Central memory CD8-positive, alpha-beta T cell (primary cell): ENCODE results near the gene MICU1.

Experiments used
- ATAC-seq: fragments of 150-1000 bp; cut with Tn5 transposase; replicated peaks from 2 replicates; pipeline ENCODE4 v1.10.0; 2022; ENCODE audit warnings: mild to moderate bottlenecking, moderate FRiP score, moderate number of reproducible peaks; ENCODE audit not compliant: poor library complexity, severe bottlenecking; ENCODE audit errors: extremely low read depth
- DNase-seq, 2 donors: peaks; one replicate each; pipeline ENCODE4 v3.0.0; 2021; ENCODE audit warnings: low spot score in 2 of 2
- H3K27ac Mint-ChIP-seq: one replicate; pipeline ENCODE4 v1.8.0; 2022; ENCODE audit warnings: low read depth, mild to moderate bottlenecking, moderate library complexity, mixed read lengths
- H3K27me3 Mint-ChIP-seq: one replicate; pipeline ENCODE4 v1.8.0; 2022; ENCODE audit warnings: mixed read lengths
- H3K36me3 Mint-ChIP-seq: one replicate; pipeline ENCODE4 v1.8.0; 2022; ENCODE audit warnings: mild to moderate bottlenecking, moderate library complexity, mixed read lengths; ENCODE audit not compliant: insufficient read depth
- H3K4me1 Mint-ChIP-seq: one replicate; pipeline ENCODE4 v1.8.0; 2022; ENCODE audit warnings: mixed read lengths
- H3K4me3 Mint-ChIP-seq: one replicate; pipeline ENCODE4 v1.8.0; 2022; ENCODE audit warnings: mild to moderate bottlenecking, moderate library complexity, mixed read lengths
- H3K9me3 Mint-ChIP-seq: one replicate; pipeline ENCODE4 v1.8.0; 2022; ENCODE audit warnings: mixed read lengths

Gene MICU1

DNA sequence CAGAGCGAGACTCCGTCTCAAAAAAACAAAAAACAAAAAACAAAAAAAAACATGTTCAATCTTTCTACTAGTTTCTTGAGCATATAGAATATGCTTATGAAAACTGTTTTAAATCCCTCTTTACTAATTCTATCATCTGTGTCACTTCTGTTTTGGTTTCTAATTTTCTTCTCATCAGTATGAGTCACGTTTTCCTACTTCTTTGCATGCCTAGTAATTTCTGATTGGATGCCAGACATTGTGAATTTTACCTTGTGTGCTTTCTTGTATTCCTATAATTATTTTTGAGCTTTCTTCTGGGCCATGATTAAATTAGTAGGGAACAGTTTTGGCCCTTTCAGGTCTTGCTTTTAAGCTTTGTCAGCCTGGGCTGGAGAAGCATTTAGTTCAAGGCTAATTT lies 9.9 kb downstream of the MICU1 start:
- Mint-ChIP-seq H3K36me3 (no peaks in the 10 kb centered on the region), H3K9me3 (peaks cover 6% of the 10 kb centered on the region), H3K27ac (no peak overlapping the region), H3K4me1 (peaks cover 16% of the 10 kb centered on the region), H3K27me3 (no peaks in the 10 kb centered on the region), H3K4me3 (no peak overlapping the region)
- DNase-seq = no peak
- ATAC-seq = no peak

DNA sequence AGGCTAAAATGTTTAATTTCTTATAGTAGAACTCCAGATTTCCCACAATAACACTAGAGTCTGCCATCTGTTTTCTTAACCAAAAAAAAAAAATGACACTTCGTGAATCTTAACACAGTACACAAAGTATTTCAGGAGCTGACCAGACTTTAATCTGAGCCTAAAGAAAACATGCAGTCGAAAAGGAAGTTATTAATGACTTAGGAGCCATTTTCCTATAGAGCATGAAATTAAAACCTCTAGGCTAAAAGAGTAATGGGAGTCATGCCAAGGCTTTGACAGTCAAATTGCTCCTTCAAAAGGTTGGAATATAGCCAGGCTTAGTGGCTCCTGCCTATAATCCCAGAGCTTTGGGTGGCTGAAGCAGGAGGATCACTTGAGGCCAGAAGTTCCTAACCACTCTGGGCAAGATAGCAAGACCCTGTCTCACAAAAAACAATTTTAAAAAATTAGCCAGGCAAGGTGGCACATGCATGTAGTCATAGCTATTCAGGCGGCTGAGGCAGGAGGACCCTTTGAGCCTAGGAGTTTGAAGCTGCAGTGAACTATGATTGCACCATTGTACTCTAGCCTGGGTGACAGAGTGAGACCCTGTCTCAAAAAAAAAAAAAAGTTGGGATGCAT lies 13.6 kb downstream of the MICU1 start:
- peaks cover 7% of the 10 kb centered on the region for H3K36me3 Mint-ChIP-seq
- H3K4me3 Mint-ChIP-seq = no peak overlapping the region
- H3K27ac Mint-ChIP-seq = no peak overlapping the region
- ATAC-seq (no peak), DNase-seq (no peak)
- no peaks in the 10 kb centered on the region for H3K27me3 Mint-ChIP-seq
- peaks cover 6% of the 10 kb centered on the region for H3K9me3 Mint-ChIP-seq
- H3K4me1 Mint-ChIP-seq = peaks cover 28% of the 10 kb centered on the region

DNA sequence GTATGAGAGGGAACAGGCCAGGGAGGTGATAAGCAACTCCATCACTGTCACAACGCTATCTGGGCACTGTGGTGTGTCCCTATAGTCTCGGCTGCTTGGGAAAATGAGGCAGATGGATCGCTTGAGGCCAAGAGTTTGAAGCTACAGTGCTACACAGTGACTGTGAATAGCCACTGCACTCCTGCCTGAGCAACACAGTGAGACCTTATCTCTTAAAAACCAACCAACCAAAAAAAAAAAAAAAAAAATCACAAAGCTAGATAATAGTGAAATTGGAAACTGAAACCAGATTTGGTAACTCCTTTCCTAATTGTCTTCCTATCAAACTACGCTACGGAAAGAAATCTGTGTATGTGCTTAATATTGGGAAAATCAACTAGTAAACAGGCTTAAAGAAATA lies 14.1 kb downstream of the MICU1 start:
- Mint-ChIP-seq H3K27ac (no peak overlapping the region), H3K9me3 (peaks cover 6% of the 10 kb centered on the region), H3K4me1 (peaks cover 24% of the 10 kb centered on the region), H3K4me3 (no peak overlapping the region), H3K36me3 (peaks cover 7% of the 10 kb centered on the region), H3K27me3 (no peaks in the 10 kb centered on the region)
- DNase-seq = no peak
- no peak for ATAC-seq

DNA sequence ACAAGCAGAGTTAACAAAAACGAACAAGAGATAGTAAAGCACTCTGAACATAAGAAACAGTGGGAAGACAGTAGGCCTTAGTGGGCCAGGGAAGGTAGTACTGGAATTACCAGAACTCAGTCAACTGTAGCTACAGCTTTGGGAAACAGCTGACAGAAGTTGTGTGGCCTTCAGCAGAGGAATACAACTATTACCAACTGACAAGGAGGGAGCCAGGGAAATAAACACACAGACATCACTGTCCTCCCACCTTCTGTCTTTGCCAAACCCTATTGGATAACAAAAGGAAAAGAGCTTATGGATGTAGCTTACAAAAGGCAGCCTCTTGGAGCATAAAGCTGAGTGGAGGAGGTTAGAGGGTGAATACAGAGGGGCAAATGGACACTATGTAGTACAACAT lies 15.4 kb downstream of the MICU1 start:
- DNase-seq (no peak), ATAC-seq (no peak)
- Mint-ChIP-seq H3K4me3 (no peak overlapping the region), H3K4me1 (peaks cover 22% of the 10 kb centered on the region), H3K36me3 (peaks cover 7% of the 10 kb centered on the region), H3K9me3 (no peaks in the 10 kb centered on the region), H3K27me3 (no peaks in the 10 kb centered on the region), H3K27ac (no peak overlapping the region)

DNA sequence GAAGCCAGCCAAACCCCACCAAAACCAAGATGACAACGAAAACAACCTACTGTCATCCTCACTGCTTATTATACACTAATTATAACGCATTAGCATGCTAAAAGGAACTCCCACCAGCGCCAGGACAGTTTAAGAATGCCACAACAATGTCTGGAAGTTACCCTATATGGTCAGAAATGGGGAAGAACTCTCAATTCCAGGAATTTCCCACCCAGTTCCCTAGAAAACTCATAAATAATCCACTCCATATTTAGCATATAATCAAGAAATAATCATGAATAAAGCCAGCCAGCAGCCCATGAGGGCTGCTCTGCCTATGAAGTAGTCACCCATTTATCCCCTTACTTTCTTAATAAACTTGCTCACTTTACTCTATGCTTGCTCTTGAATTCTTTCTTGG lies 20.8 kb downstream of the MICU1 start:
- peaks cover 7% of the 10 kb centered on the region for H3K4me1 Mint-ChIP-seq
- no peak overlapping the region for H3K27ac Mint-ChIP-seq
- no peak overlapping the region for H3K4me3 Mint-ChIP-seq
- ATAC-seq = no peak
- no peaks in the 10 kb centered on the region for H3K9me3 Mint-ChIP-seq
- H3K27me3 Mint-ChIP-seq = no peaks in the 10 kb centered on the region
- H3K36me3 Mint-ChIP-seq = peaks cover 7% of the 10 kb centered on the region
- DNase-seq = no peak

DNA sequence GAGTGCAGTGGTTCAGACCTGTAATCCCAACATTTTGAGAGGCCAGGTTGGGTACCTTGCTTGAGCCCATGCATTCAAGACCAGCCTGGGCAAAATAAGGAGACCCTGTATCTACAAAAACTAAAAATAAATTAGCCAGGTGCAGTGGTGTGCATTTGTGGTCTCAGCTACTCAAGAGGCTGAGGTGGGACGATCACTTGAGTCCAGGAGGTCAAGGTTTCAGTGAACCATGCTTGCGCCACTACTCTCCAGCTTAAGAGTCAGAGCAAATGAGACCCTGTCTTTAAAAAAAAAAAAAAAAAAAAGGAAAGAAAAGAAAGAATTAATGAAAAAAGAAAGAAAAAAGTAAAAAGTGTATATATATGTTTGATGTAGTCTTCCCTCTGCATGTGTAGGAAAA lies 24.7 kb downstream of the MICU1 start:
- Mint-ChIP-seq H3K4me1 (peaks cover 5% of the 10 kb centered on the region), H3K4me3 (no peak overlapping the region), H3K27me3 (no peaks in the 10 kb centered on the region), H3K27ac (peak overlapping the region; percentile 25), H3K36me3 (no peaks in the 10 kb centered on the region), H3K9me3 (no peaks in the 10 kb centered on the region)
- DNase-seq = no peak
- no peak for ATAC-seq

DNA sequence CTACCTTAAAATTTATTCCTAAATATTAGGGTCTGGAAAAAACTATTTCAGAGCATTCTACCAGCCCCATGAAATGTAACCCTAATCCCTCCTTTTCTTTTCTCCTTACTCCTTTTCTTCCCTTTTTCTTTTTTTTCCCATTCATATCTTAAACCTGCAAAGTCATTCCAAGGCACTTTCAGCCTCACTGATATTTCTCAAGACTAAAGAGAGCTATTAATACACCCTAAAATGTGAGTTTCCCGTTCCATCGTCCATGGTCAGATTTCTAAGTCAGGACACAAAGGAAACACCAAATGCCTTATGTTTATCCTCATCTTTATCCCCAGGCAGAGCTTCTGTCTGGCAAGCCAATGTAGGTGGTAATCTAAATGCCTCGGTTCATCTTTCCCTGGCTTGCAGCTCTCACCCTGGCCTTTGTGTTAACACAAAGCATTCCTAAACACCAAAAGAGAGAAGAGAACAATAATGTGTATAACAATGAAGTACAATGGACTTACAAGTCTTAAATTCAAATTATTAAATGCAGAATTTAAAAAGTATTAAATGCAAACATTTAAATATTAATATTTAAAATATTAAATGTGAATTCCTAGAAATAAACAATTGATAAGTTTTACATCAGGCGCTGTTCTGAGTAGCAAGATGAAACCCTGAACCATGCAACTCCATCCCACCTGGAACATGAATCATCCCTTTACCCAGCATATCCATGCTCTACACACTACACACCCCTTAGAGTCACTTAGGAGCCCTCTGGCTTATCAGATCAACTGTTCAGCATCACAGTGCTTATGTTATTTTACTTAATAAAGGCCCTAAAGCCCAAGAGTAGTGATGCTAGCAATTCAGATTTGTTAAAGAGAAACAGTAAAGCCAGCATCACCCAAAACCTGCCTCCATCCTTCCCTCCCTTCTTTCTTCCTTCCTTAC lies 26.8 kb downstream of the MICU1 start:
- peaks cover 2% of the 10 kb centered on the region for H3K36me3 Mint-ChIP-seq
- peaks cover 8% of the 10 kb centered on the region for H3K4me1 Mint-ChIP-seq
- no peak overlapping the region for H3K27ac Mint-ChIP-seq
- ATAC-seq = no peak
- H3K9me3 Mint-ChIP-seq = no peaks in the 10 kb centered on the region
- no peaks in the 10 kb centered on the region for H3K27me3 Mint-ChIP-seq
- H3K4me3 Mint-ChIP-seq = no peak overlapping the region
- no peak for DNase-seq

DNA sequence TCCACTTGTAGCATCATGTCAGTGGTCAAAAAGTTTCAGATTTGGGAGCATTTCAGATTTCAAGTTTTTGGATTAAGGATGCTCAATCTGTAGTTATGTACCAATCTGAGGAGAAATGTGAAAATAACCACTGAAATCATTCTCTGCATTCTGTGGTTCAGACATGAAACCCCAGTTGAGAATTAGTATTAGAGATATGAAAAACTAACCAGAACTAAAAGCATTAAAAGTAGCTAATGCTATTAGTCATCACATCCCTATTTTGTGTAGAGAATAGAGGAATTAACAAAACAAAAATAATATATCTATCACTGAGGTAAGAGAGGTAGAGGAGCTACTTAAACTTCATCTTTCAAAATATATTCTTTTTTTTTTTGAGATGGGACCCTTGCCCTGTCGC lies 28.0 kb downstream of the MICU1 start:
- Mint-ChIP-seq H3K4me1 (peaks cover 14% of the 10 kb centered on the region), H3K9me3 (no peaks in the 10 kb centered on the region), H3K27ac (no peak overlapping the region), H3K4me3 (no peak overlapping the region), H3K36me3 (peaks cover 2% of the 10 kb centered on the region), H3K27me3 (no peaks in the 10 kb centered on the region)
- DNase-seq (no peak), ATAC-seq (no peak)

DNA sequence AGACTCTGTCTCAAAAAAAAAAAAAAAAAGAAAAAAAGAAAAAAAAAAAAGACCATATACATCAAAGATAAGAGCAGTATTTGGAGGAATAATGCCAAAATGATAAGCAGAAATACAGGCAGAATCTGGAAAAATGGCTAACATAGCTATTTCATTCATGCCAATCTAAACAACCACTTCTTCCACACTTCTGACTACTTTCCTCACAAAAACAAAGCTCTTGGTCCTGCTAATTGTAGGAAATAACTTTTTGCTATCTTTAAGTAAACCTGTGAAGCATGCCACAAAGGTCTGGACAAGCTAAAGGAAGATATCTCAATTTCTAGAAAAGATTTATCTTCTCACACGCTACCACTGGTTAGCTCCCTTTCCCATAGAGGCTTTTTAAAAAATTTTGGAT lies 30.4 kb downstream of the MICU1 start:
- H3K27ac Mint-ChIP-seq = no peak overlapping the region
- H3K36me3 Mint-ChIP-seq = peaks cover 2% of the 10 kb centered on the region
- H3K9me3 Mint-ChIP-seq = no peaks in the 10 kb centered on the region

DNA sequence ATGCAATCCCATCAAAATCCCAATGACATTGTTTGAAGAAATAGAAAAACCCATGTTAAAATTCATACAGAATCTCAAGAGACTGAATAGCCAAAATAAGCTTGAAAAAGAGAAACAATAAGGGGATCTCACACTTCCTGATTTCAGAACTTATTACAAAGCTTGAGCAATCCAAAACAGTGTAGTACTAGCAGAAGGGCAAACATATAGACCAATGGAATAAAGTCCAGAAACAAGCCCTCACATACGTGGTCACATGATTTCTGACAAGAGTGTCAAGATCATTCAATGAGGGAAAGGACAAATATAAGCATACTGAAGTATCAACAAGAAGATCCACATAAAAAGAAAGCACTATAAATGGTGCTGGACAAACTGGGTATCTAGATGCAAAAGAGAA lies 31.9 kb downstream of the MICU1 start:
- no peak for ATAC-seq
- no peak overlapping the region for H3K27ac Mint-ChIP-seq
- H3K4me3 Mint-ChIP-seq = no peak overlapping the region
- DNase-seq = no peak
- peaks cover 2% of the 10 kb centered on the region for H3K36me3 Mint-ChIP-seq
- H3K4me1 Mint-ChIP-seq = peaks cover 21% of the 10 kb centered on the region
- no peaks in the 10 kb centered on the region for H3K9me3 Mint-ChIP-seq
- H3K27me3 Mint-ChIP-seq = no peaks in the 10 kb centered on the region

More for the DNA sequence above, 30.4 kb downstream of the MICU1 start:
- no peak for DNase-seq
- Mint-ChIP-seq H3K4me3 (no peak overlapping the region), H3K4me1 (peaks cover 21% of the 10 kb centered on the region), H3K27me3 (no peaks in the 10 kb centered on the region)
- no peak for ATAC-seq

DNA sequence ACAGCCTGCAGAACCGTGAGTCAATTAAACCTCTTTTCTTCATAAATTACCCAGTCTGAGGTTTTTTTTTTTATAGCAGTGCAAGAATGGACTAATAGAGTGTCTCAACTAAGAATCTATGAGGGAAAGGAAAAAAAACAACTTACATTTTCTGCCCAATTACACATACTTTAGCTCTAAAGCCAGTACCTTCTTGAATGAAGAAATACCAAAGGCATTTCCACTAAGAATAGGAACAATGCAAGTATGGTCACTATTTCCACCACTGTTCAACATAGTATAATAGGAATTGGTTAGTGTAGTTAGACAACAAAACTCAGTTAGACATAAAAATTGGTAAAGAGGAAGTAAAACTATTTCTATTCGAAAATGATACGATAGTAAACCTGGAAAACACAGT lies 37.6 kb downstream of the MICU1 start:
- no peaks in the 10 kb centered on the region for H3K9me3 Mint-ChIP-seq
- ATAC-seq (no peak), DNase-seq (no peak)
- H3K36me3 Mint-ChIP-seq = peaks cover 2% of the 10 kb centered on the region
- H3K27me3 Mint-ChIP-seq = no peaks in the 10 kb centered on the region
- peaks cover 27% of the 10 kb centered on the region for H3K4me1 Mint-ChIP-seq
- no peak overlapping the region for H3K4me3 Mint-ChIP-seq
- H3K27ac Mint-ChIP-seq = no peak overlapping the region

DNA sequence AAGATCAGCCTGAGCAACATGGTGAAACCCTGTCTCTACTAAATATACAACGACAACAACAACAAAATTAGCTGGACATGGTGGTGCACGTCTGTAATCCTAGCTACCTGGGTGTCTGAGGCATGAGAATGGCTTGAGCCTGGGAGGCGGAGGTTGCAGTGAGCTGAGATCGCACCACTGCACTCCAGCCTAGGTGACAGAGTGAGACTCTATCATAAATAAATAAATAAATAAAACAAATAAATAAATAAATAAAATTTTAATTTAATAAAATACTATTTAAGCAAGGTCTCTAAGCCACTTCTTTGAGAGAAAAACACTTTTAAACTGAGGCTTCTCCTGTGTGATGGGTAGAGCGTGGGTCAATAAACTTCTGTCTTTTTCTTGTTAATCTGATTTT lies 38.3 kb downstream of the MICU1 start:
- ATAC-seq (no peak), DNase-seq (no peak)
- Mint-ChIP-seq H3K36me3 (peaks cover 2% of the 10 kb centered on the region), H3K27me3 (no peaks in the 10 kb centered on the region), H3K4me1 (peaks cover 27% of the 10 kb centered on the region), H3K9me3 (no peaks in the 10 kb centered on the region), H3K27ac (no peak overlapping the region), H3K4me3 (no peak overlapping the region)

DNA sequence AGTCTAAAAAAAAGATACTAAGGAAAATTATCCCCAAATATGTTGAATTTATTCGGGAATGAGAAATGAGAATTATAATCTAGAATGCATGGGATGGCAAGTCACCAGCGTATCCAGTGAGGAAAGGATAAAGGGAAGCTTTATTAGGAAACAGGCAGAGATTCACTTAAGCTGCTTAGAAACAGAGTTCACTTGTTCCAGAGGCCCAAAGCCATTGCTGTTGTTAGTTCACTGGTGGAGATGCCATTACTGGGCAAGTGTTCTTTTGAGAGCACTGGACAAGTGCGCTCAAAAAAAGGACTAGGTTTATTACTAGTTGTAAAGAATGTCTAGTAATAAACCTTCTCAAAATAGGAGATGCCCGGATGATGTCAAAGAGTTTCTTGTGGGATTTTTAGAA lies 51.2 kb downstream of the MICU1 start:
- H3K36me3 Mint-ChIP-seq = no peaks in the 10 kb centered on the region
- no peak overlapping the region for H3K4me3 Mint-ChIP-seq
- no peak overlapping the region for H3K27ac Mint-ChIP-seq
- ATAC-seq (no peak), DNase-seq (no peak)
- H3K9me3 Mint-ChIP-seq = no peaks in the 10 kb centered on the region
- H3K4me1 Mint-ChIP-seq = peaks cover 5% of the 10 kb centered on the region
- H3K27me3 Mint-ChIP-seq = no peaks in the 10 kb centered on the region
